PFSK-1 (cell line): Measurements from ENCODE around the gene PSEN1.

Experiments
- FOXP2 ChIP-seq: optimal IDR thresholded peaks from 2 replicates; pipeline ENCODE3; 2011; ENCODE audit warnings: borderline replicate concordance, control low read depth, inconsistent platforms; ENCODE audit not compliant: insufficient read depth; ENCODE audit errors: extremely low read length, extremely low read depth
- POLR2AphosphoS5 ChIP-seq: IDR thresholded peaks from 2 replicates; pipeline ENCODE4 v1.6.1; 2012; ENCODE audit warnings: low read depth, mild to moderate bottlenecking, control low read depth, low read length, moderate library complexity
- TAF1 ChIP-seq: IDR thresholded peaks from 2 replicates; pipeline ENCODE4 v1.6.1; 2012; ENCODE audit warnings: low read length, control low read depth, borderline replicate concordance; ENCODE audit not compliant: insufficient read depth
- TF ChIP-seq, protein P1 (sequence below), 2 experiments: IDR thresholded peaks; 2 replicates each; pipeline versions ENCODE4 v1.6.1 to v1.8.0; 2011 to 2012; ENCODE audit warnings: low read depth in 2 of 2, low read length in 2 of 2, control low read depth in 1 of 2, inconsistent platforms in 1 of 2, mild to moderate bottlenecking in 1 of 2, moderate library complexity in 1 of 2; ENCODE audit not compliant: insufficient read depth in 1 of 2

DNA sequence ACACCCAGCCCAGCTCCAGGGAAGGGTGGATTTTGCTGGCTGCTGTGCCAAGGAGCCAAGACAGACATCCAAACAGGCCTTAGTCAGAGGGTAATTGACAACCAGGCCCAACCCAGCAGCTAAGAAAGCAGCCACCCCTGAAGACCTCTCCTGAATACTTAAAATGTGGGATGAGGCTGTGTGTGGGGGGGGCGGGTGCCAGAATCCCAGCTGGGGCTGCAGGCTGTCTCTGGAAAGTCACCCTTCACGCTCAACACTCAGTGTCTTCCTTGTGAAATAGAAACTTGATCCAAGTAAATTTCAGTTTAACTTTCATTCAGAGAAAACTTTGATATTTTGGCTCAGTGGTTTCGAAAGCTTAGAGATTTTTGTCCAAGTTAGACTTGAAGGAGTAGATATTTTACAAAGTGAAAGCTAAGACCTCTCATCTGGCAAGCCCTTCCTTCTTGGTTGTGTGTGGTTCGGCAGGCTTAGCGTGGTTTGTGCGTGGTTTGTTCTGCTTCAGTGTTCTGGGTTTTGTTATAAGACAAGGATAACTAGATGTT is 106.1 kb downstream of the PSEN1 start:
- TF ChIP-seq POLR2AphosphoS5: no peak
- TF ChIP-seq TAF1: no peak
- TF ChIP-seq, protein P1, sequence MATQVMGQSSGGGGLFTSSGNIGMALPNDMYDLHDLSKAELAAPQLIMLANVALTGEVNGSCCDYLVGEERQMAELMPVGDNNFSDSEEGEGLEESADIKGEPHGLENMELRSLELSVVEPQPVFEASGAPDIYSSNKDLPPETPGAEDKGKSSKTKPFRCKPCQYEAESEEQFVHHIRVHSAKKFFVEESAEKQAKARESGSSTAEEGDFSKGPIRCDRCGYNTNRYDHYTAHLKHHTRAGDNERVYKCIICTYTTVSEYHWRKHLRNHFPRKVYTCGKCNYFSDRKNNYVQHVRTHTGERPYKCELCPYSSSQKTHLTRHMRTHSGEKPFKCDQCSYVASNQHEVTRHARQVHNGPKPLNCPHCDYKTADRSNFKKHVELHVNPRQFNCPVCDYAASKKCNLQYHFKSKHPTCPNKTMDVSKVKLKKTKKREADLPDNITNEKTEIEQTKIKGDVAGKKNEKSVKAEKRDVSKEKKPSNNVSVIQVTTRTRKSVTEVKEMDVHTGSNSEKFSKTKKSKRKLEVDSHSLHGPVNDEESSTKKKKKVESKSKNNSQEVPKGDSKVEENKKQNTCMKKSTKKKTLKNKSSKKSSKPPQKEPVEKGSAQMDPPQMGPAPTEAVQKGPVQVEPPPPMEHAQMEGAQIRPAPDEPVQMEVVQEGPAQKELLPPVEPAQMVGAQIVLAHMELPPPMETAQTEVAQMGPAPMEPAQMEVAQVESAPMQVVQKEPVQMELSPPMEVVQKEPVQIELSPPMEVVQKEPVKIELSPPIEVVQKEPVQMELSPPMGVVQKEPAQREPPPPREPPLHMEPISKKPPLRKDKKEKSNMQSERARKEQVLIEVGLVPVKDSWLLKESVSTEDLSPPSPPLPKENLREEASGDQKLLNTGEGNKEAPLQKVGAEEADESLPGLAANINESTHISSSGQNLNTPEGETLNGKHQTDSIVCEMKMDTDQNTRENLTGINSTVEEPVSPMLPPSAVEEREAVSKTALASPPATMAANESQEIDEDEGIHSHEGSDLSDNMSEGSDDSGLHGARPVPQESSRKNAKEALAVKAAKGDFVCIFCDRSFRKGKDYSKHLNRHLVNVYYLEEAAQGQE (IDR thresholded peaks at IDR 0.05; ENCODE audit: insufficient read depth in 1 of 2, low read depth in 2 of 2, low read length in 2 of 2): no peak
- no peak for TF ChIP-seq FOXP2
